Stimulated activated CD4-positive, alpha-beta T cell treated with anti-CD3 and anti-CD28 coated beads, Interleukin-4, amount 100 ng/mL, for 24 hours (primary cell): ENCODE results near the gene KAZN.

ENCODE experiments used
- DNase-seq: peaks from one replicate; pipeline ENCODE4 v3.0.0-alpha.2; 2020

The KAZN gene

GRCh38 chr1:14897080-14897449, 298.6 kb downstream of the KAZN start:
- DNase-seq, result no peak

GRCh38 chr1:14897547-14897946, 299.1 kb downstream of the KAZN start:
- DNase-seq, result no peak

- no peak for DNase-seq
Measured at GRCh38 chr1:14897997-14898645, 299.6 kb downstream of the KAZN start.

GRCh38 chr1:14899686-14900085, 301.2 kb downstream of the KAZN start:
- no peak for DNase-seq

GRCh38 chr1:14901371-14901954, 303.0 kb downstream of the KAZN start:
- DNase-seq, result no peak

- DNase-seq, result no peak
Measured at GRCh38 chr1:14903922-14904321, 305.4 kb downstream of the KAZN start.

GRCh38 chr1:14906665-14907064, 308.2 kb downstream of the KAZN start:
- no peak for DNase-seq

GRCh38 chr1:14907416-14907815, 308.9 kb downstream of the KAZN start:
- DNase-seq, result no peak

GRCh38 chr1:14909273-14909672, 310.8 kb downstream of the KAZN start:
- no peak for DNase-seq

GRCh38 chr1:14909920-14910460, 311.5 kb downstream of the KAZN start:
- DNase-seq, result no peak

- no peak for DNase-seq
Measured at GRCh38 chr1:14910984-14911721, 312.7 kb downstream of the KAZN start.

- DNase-seq, result no peak
Measured at GRCh38 chr1:14912839-14913481, 314.5 kb downstream of the KAZN start.

GRCh38 chr1:14913482-14914177, 315.1 kb downstream of the KAZN start:
- DNase-seq, result no peak

GRCh38 chr1:14914351-14914988, 316.0 kb downstream of the KAZN start:
- DNase-seq, result no peak

- DNase-seq, result peak; percentile 36
Measured at GRCh38 chr1:14915356-14916054, 317.0 kb downstream of the KAZN start.

GRCh38 chr1:14919289-14919688, 320.8 kb downstream of the KAZN start:
- DNase-seq, result no peak

GRCh38 chr1:14919751-14920150, 321.3 kb downstream of the KAZN start:
- no peak for DNase-seq

GRCh38 chr1:14921057-14921456, 322.6 kb downstream of the KAZN start:
- no peak for DNase-seq

GRCh38 chr1:14922942-14923726, 324.6 kb downstream of the KAZN start:
- no peak for DNase-seq

GRCh38 chr1:14923727-14924452, 325.4 kb downstream of the KAZN start:
- DNase-seq, result no peak
